Panc1 (cell line): ENCODE data around the gene FGGY. TPM values are rescaled to one million over a fixed set of nuclear protein-coding genes. Genes with fewer than 3 reads are reported as not detected.

Experiments
- ATAC-seq: fragments of 200-7000 bp; cut with Tn5 transposase; 2 replicates; pipeline ENCODE4 v1.9.1; 2020; ENCODE audit warnings: mild to moderate bottlenecking, moderate library complexity
- BruUV-seq: library from RNA; stranded (reverse); fragments of 400-500 nt; replicated peaks from 2 replicates; lab custom pipeline; 2021; lab: Mats Ljungman, UMichigan
- CTCF ChIA-PET: fragments of 300-600 bp; sonication (Branson Sonifier 250); formaldehyde crosslinking; loops from one replicate; lab custom pipeline; 2022; ENCODE audit warnings: antibody characterized with exemption; lab: Charles Lee
- POLR2A ChIA-PET: fragments of 300-600 bp; sonication (Branson Sonifier 250); formaldehyde crosslinking; loops from one replicate; lab custom pipeline; 2022; ENCODE audit warnings: antibody characterized with exemption; lab: Charles Lee
- DNase-seq: peaks from one replicate; pipeline ENCODE4 v3.0.0-alpha.2; 2010; ENCODE audit warnings: low read depth, low spot score
- H3K27ac ChIP-seq: 2 replicates; pipeline ENCODE4 v1.5.1; 2011; ENCODE audit warnings: mild to moderate bottlenecking, low read length, inconsistent platforms
- H3K27me3 ChIP-seq: fragments of 200-500 bp; sonication (Bioruptor generic); 2 replicates; pipeline ENCODE4 v1.6.0; 2014; ENCODE audit warnings: low read length, inconsistent platforms; ENCODE audit not compliant: control insufficient read depth, insufficient read depth
- H3K36me3 ChIP-seq: fragments of 200-500 bp; sonication (Bioruptor generic); 2 replicates; pipeline ENCODE4 v1.5.1; 2014; ENCODE audit warnings: inconsistent platforms, mild to moderate bottlenecking, low read length, moderate library complexity; ENCODE audit not compliant: control insufficient read depth, insufficient read depth
- H3K4me1 ChIP-seq: 2 replicates; pipeline ENCODE4 v1.5.1; 2011; ENCODE audit warnings: inconsistent platforms, mild to moderate bottlenecking, low read length, moderate library complexity; ENCODE audit not compliant: control insufficient read depth, insufficient read depth
- H3K4me3 ChIP-seq, 2 experiments: 2 replicates each; pipeline ENCODE4 v1.5.1; 2011 to 2012; ENCODE audit warnings: low read depth in 2 of 2, low read length in 2 of 2, mild to moderate bottlenecking in 2 of 2, inconsistent platforms in 1 of 2, moderate library complexity in 1 of 2
- H3K9me3 ChIP-seq: fragments of 200-500 bp; sonication (Bioruptor generic); 2 replicates; pipeline ENCODE4 v1.5.1; 2014; ENCODE audit warnings: low read depth, mild to moderate bottlenecking, inconsistent platforms, low read length, moderate library complexity; ENCODE audit not compliant: control insufficient read depth, insufficient read depth
- POLR2AphosphoS5 ChIP-seq: IDR thresholded peaks from 2 replicates; pipeline ENCODE4 v1.6.1; 2012; ENCODE audit warnings: mild to moderate bottlenecking, low read depth, low read length, moderate library complexity
- SIN3A ChIP-seq: IDR thresholded peaks from 2 replicates; pipeline ENCODE4 v1.6.1; 2012; ENCODE audit warnings: low read depth, mild to moderate bottlenecking, low read length, moderate library complexity, borderline replicate concordance; ENCODE audit not compliant: insufficient read depth
- TCF7L2 ChIP-seq: IDR thresholded peaks from 2 replicates; pipeline ENCODE4 v1.6.1; 2011; ENCODE audit warnings: mild to moderate bottlenecking, low read depth, low read length, inconsistent platforms
- in situ Hi-C: cut with HindIII; loops from 2 replicates; pipeline ENCODE4 v1.10.0; 2016; ENCODE audit warnings: low sequenced_read_pairs, low pct_unique_long_range_greater_than_20kb
- intact Hi-C: fragments of 100-400 bp; cut with micrococcal nuclease; formaldehyde crosslinking; loops from one replicate; pipeline ENCODE4 v1.10.0; 2022; ENCODE audit not compliant: unreplicated experiment
- total RNA-seq: library from RNA; stranded (reverse); gene quantifications from one replicate; pipeline ENCODE4 v1.2.1, GENCODE V29; 2021; ENCODE audit not compliant: unreplicated experiment
- TF ChIP-seq, protein P1 (sequence below): fragments of 450-650 bp; IDR thresholded peaks from 2 replicates; pipeline ENCODE4 v1.5.1; 2017; ENCODE audit warnings: mild to moderate bottlenecking
- TF ChIP-seq, protein P2 (sequence below), 2 experiments: IDR thresholded peaks; 2 replicates each; pipeline ENCODE4 v1.6.1; 2011 to 2012; ENCODE audit warnings: low read depth in 2 of 2, control low read depth in 1 of 2, low read length in 1 of 2, mild to moderate bottlenecking in 1 of 2, moderate library complexity in 1 of 2; ENCODE audit not compliant: insufficient read depth in 1 of 2

The FGGY gene
- total RNA-seq, 1 experiment from 2014 or later, result 15.5 TPM

DNA sequence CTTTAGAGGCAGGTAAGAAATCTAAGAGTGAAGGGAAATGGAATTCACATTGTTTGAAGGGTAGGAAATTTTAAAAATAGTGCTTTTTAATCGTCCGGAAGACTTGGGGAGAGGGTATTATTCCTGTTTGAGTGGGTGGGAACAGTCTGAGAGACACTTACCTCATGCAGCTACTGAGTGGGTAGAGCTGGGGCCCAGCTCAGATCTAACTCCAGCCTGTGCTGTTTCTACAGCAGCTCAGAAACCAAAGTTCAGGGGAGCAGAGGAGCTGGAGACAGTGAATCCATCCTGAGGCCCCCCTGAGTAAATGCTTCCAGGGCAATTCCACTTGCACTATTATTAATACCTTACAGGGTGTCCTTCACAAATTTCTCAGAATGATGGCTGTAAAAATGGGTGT is 63.8 kb downstream of the FGGY start:
- POLR2A ChIA-PET, result no interaction called here
- Histone ChIP-seq H3K27ac (no peak overlapping the region), H3K27me3 (no peaks in the 10 kb centered on the region), H3K36me3 (no peaks in the 10 kb centered on the region), H3K4me3 (no peak overlapping the region), H3K9me3 (no peaks in the 10 kb centered on the region), H3K4me1 (no peaks in the 10 kb centered on the region)
- DNase-seq (no peak), ATAC-seq (no peak)
- in situ Hi-C loops (no loop called here), intact Hi-C loops (no loop called here)
- CTCF ChIA-PET, result no interaction called here
- TF ChIP-seq TCF7L2 (no peak), SIN3A (no peak), POLR2AphosphoS5 (no peak)
- TF ChIP-seq, protein P1, sequence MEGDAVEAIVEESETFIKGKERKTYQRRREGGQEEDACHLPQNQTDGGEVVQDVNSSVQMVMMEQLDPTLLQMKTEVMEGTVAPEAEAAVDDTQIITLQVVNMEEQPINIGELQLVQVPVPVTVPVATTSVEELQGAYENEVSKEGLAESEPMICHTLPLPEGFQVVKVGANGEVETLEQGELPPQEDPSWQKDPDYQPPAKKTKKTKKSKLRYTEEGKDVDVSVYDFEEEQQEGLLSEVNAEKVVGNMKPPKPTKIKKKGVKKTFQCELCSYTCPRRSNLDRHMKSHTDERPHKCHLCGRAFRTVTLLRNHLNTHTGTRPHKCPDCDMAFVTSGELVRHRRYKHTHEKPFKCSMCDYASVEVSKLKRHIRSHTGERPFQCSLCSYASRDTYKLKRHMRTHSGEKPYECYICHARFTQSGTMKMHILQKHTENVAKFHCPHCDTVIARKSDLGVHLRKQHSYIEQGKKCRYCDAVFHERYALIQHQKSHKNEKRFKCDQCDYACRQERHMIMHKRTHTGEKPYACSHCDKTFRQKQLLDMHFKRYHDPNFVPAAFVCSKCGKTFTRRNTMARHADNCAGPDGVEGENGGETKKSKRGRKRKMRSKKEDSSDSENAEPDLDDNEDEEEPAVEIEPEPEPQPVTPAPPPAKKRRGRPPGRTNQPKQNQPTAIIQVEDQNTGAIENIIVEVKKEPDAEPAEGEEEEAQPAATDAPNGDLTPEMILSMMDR, result no peak
- TF ChIP-seq, protein P2, sequence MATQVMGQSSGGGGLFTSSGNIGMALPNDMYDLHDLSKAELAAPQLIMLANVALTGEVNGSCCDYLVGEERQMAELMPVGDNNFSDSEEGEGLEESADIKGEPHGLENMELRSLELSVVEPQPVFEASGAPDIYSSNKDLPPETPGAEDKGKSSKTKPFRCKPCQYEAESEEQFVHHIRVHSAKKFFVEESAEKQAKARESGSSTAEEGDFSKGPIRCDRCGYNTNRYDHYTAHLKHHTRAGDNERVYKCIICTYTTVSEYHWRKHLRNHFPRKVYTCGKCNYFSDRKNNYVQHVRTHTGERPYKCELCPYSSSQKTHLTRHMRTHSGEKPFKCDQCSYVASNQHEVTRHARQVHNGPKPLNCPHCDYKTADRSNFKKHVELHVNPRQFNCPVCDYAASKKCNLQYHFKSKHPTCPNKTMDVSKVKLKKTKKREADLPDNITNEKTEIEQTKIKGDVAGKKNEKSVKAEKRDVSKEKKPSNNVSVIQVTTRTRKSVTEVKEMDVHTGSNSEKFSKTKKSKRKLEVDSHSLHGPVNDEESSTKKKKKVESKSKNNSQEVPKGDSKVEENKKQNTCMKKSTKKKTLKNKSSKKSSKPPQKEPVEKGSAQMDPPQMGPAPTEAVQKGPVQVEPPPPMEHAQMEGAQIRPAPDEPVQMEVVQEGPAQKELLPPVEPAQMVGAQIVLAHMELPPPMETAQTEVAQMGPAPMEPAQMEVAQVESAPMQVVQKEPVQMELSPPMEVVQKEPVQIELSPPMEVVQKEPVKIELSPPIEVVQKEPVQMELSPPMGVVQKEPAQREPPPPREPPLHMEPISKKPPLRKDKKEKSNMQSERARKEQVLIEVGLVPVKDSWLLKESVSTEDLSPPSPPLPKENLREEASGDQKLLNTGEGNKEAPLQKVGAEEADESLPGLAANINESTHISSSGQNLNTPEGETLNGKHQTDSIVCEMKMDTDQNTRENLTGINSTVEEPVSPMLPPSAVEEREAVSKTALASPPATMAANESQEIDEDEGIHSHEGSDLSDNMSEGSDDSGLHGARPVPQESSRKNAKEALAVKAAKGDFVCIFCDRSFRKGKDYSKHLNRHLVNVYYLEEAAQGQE (IDR thresholded peaks at IDR 0.05; ENCODE audit: insufficient read depth in 1 of 2, low read depth in 2 of 2, low read length in 1 of 2), result no peak
- no TSS peak for BruUV-seq

DNA sequence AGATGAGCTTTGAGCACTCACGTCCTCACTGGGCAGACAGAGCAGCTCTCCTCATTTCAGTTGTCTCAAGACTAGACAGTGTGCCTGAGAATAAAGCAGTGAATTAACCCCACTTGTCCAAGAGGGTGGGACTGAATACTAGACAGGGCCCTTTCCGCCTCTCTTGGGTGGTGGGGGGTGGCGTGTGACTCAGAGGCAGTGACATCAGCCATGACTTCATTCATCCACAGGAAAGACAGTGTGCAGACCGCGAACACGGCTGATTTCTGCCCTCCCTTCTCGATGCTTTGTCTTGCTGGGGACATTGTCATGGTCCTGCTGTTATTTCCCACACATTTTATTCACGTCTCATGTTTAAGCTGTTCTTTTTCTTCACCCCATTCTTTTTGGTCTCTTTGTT is 64.9 kb downstream of the FGGY start:
- ChIA-PET POLR2A (no interaction called here), CTCF (no interaction called here)
- no TSS peak for BruUV-seq
- no peak overlapping the region for H3K4me3 ChIP-seq
- H3K4me1 ChIP-seq, result no peaks in the 10 kb centered on the region
- in situ Hi-C loops (no loop called here), intact Hi-C loops (no loop called here)
- H3K27ac ChIP-seq, result no peak overlapping the region
- TF ChIP-seq, protein P2 (IDR thresholded peaks at IDR 0.05; ENCODE audit: insufficient read depth in 1 of 2, low read depth in 2 of 2, low read length in 1 of 2), result no peak
- no peak for TF ChIP-seq SIN3A
- TF ChIP-seq TCF7L2, result no peak
- no peak for TF ChIP-seq POLR2AphosphoS5
- TF ChIP-seq, protein P1, result no peak
- DNase-seq, result no peak
- H3K36me3 ChIP-seq, result no peaks in the 10 kb centered on the region
- no peak for ATAC-seq
- no peaks in the 10 kb centered on the region for H3K27me3 ChIP-seq
- H3K9me3 ChIP-seq, result no peaks in the 10 kb centered on the region
